H9 (cell line): ENCODE results near the gene HSPG2. TPM values are rescaled to one million over a fixed set of nuclear protein-coding genes. Genes with fewer than 3 reads are reported as not detected.

Source experiments
- DNase-seq: peaks from one replicate; pipeline ENCODE4 v3.0.0-alpha.2; 2017
- H2AFZ ChIP-seq: one replicate; pipeline ENCODE4 v1.6.1; 2013; ENCODE audit warnings: mild to moderate bottlenecking, low read length, control low read depth, moderate library complexity
- H2AK5ac ChIP-seq: 2 replicates; pipeline ENCODE4 v1.6.1; 2013; ENCODE audit warnings: low read length, control low read depth, mixed read lengths; ENCODE audit not compliant: insufficient read length
- H2BK120ac ChIP-seq: one replicate; pipeline ENCODE4 v1.6.1; 2013; ENCODE audit warnings: low read depth, mild to moderate bottlenecking, low read length, control low read depth, inconsistent platforms; ENCODE audit not compliant: poor library complexity, severe bottlenecking
- H2BK12ac ChIP-seq: 2 replicates; pipeline ENCODE4 v1.6.1; 2013; ENCODE audit warnings: low read length, control low read depth, mixed read lengths, low read depth; ENCODE audit not compliant: insufficient read length
- H2BK15ac ChIP-seq: 2 replicates; pipeline ENCODE4 v1.6.1; 2013; ENCODE audit warnings: low read depth, low read length, control low read depth
- H2BK20ac ChIP-seq: one replicate; pipeline ENCODE4 v1.6.1; 2013; ENCODE audit warnings: low read depth, mild to moderate bottlenecking, low read length, control low read depth, inconsistent platforms; ENCODE audit not compliant: poor library complexity, severe bottlenecking
- H2BK5ac ChIP-seq: 2 replicates; pipeline ENCODE4 v1.6.1; 2013; ENCODE audit warnings: low read length, control low read depth, mixed read lengths; ENCODE audit not compliant: insufficient read length
- H3K14ac ChIP-seq: 2 replicates; pipeline ENCODE4 v1.6.1; 2013; ENCODE audit warnings: low read length, control low read depth; ENCODE audit not compliant: insufficient read depth
- H3K18ac ChIP-seq: 2 replicates; pipeline ENCODE4 v1.6.1; 2013; ENCODE audit warnings: low read depth, mild to moderate bottlenecking, mixed read lengths, low read length, control low read depth; ENCODE audit not compliant: insufficient read length
- H3K23ac ChIP-seq: 2 replicates; pipeline ENCODE4 v1.6.1; 2013; ENCODE audit warnings: low read length, control low read depth, mixed read lengths, low read depth; ENCODE audit not compliant: insufficient read length
- H3K23me2 ChIP-seq: 2 replicates; pipeline ENCODE4 v1.6.1; 2013; ENCODE audit warnings: low read depth, mild to moderate bottlenecking, mixed read lengths, low read length, control low read depth; ENCODE audit not compliant: insufficient read length, poor library complexity, severe bottlenecking
- H3K27ac ChIP-seq: 2 replicates; pipeline ENCODE4 v1.5.1; 2013; ENCODE audit warnings: low read length, control low read depth, mixed read lengths, low read depth; ENCODE audit not compliant: insufficient read length
- H3K27me3 ChIP-seq: 2 replicates; pipeline ENCODE4 v1.6.1; 2013; ENCODE audit warnings: low read length, control low read depth, inconsistent platforms; ENCODE audit not compliant: insufficient read depth
- H3K4ac ChIP-seq: 2 replicates; pipeline ENCODE4 v1.6.1; 2013; ENCODE audit warnings: low read depth, mild to moderate bottlenecking, control low read depth, inconsistent platforms, low read length, moderate library complexity
- H3K4me1 ChIP-seq: 2 replicates; pipeline ENCODE4 v1.6.1; 2013; ENCODE audit warnings: low read length, control low read depth, inconsistent platforms; ENCODE audit not compliant: insufficient read depth
- H3K4me2 ChIP-seq: 2 replicates; pipeline ENCODE4 v1.6.1; 2013; ENCODE audit warnings: low read length, control low read depth, mixed read lengths; ENCODE audit not compliant: insufficient read length, insufficient read depth
- H3K56ac ChIP-seq: 2 replicates; pipeline ENCODE4 v1.6.1; 2013; ENCODE audit warnings: low read depth, mild to moderate bottlenecking, mixed read lengths, low read length, control low read depth; ENCODE audit not compliant: insufficient read length
- H3K79me1 ChIP-seq: 2 replicates; pipeline ENCODE4 v1.6.1; 2013; ENCODE audit warnings: low read depth, mild to moderate bottlenecking, moderate library complexity, low read length, control low read depth, inconsistent platforms; ENCODE audit not compliant: insufficient read depth, poor library complexity, severe bottlenecking
- H3K79me2 ChIP-seq: 2 replicates; pipeline ENCODE4 v1.6.1; 2013; ENCODE audit warnings: low read length, control low read depth, inconsistent platforms; ENCODE audit not compliant: insufficient read depth
- H3K9ac ChIP-seq: 2 replicates; pipeline ENCODE4 v1.6.1; 2013; ENCODE audit warnings: low read length, control low read depth, mixed read lengths; ENCODE audit not compliant: insufficient read length; ENCODE audit errors: extremely low read depth
- H3K9me3 ChIP-seq: one replicate; pipeline ENCODE4 v1.6.1; 2013; ENCODE audit warnings: low read depth, low read length, inconsistent platforms; ENCODE audit not compliant: control insufficient read depth
- H3T11ph ChIP-seq: one replicate; pipeline ENCODE4 v1.6.1; 2013; ENCODE audit warnings: mild to moderate bottlenecking, low read length, control low read depth, inconsistent platforms
- H4K20me1 ChIP-seq: one replicate; pipeline ENCODE4 v1.6.1; 2013; ENCODE audit not compliant: control insufficient read depth, insufficient read length, insufficient read depth
- H4K5ac ChIP-seq: 2 replicates; pipeline ENCODE4 v1.6.1; 2013; ENCODE audit warnings: low read depth, mild to moderate bottlenecking, mixed read lengths, low read length, control low read depth; ENCODE audit not compliant: insufficient read length
- H4K8ac ChIP-seq: replicated peaks from 2 replicates; pipeline ENCODE4 v1.6.1; 2013; ENCODE audit warnings: low read length, control low read depth, mixed read lengths, low read depth; ENCODE audit not compliant: insufficient read length
- H4K91ac ChIP-seq: 2 replicates; pipeline ENCODE4 v1.6.1; 2013; ENCODE audit warnings: low read depth, mild to moderate bottlenecking, moderate library complexity, mixed read lengths, low read length, control low read depth; ENCODE audit not compliant: insufficient read length
- H3K27ac Mint-ChIP-seq, 3 experiments: 2 replicates in 2 of 3; 3 replicates in 1 of 3; pipeline ENCODE4 v1.8.0; 2020 to 2021; ENCODE audit warnings: mixed read lengths in 3 of 3, mild to moderate bottlenecking in 1 of 3, moderate library complexity in 1 of 3
- H3K27me3 Mint-ChIP-seq: 2 replicates; pipeline ENCODE4 v1.8.0; 2021; ENCODE audit warnings: low read depth, mild to moderate bottlenecking, moderate library complexity, mixed read lengths
- H3K36me3 Mint-ChIP-seq, 3 experiments: 2 replicates in 2 of 3; 3 replicates in 1 of 3; pipeline ENCODE4 v1.8.0; 2020 to 2021; ENCODE audit warnings: low read depth in 3 of 3, mixed read lengths in 3 of 3; ENCODE audit not compliant: insufficient read depth in 1 of 3
- H3K4me1 Mint-ChIP-seq, 2 experiments: 2 replicates each; pipeline ENCODE4 v1.8.0; 2020; ENCODE audit warnings: mixed read lengths in 2 of 2
- H3K4me3 Mint-ChIP-seq, 2 experiments: 2 replicates in 1 of 2; 3 replicates in 1 of 2; pipeline ENCODE4 v1.8.0; 2020 to 2021; ENCODE audit warnings: mild to moderate bottlenecking in 2 of 2, mixed read lengths in 2 of 2, moderate library complexity in 1 of 2
- H3K9me3 Mint-ChIP-seq, 2 experiments: 2 replicates in 1 of 2; 3 replicates in 1 of 2; pipeline ENCODE4 v1.8.0; 2020; ENCODE audit warnings: mild to moderate bottlenecking in 2 of 2, mixed read lengths in 2 of 2, moderate library complexity in 1 of 2
- CTCF ChIP-seq: fragments of 200-600 bp; sonication (generic); conservative IDR thresholded peaks from 3 replicates; pipeline ENCODE4 v1.8.0; 2021; ENCODE audit warnings: antibody characterized with exemption, mild to moderate bottlenecking
- WGBS: extraction: QIAGEN DNeasy Blood & Tissue Kit; methylation state at CpG from one replicate; pipeline ENCODE4 v1.1.7; 2013; ENCODE audit warnings: missing lambda C conversion rate, low lambda C conversion rate, mixed read lengths; ENCODE audit not compliant: insufficient read length; ENCODE audit errors: extremely low coverage; 5-methylcytosine and 5-hydroxymethylcytosine counted together
- total RNA-seq: library from RNA; stranded (reverse); gene quantifications from 2 replicates; pipeline ENCODE4 v1.2.1, GENCODE V29; 2021

HSPG2 gene
- total RNA-seq, 1 experiment from 2014 or later: 90.0 TPM

GRCh38 chr1:21941370-21941769 is 4.3 kb upstream of the HSPG2 start:
- Histone ChIP-seq H3T11ph (no peak overlapping the region), H3K14ac (no peak overlapping the region), H2BK120ac (no peak overlapping the region), H3K18ac (no peak overlapping the region), H3K4me2 (no peak overlapping the region), H2BK20ac (no peak overlapping the region), H3K9ac (no peak overlapping the region), H2AK5ac (no peak overlapping the region), H3K4ac (no peak overlapping the region), H3K79me1 (no peaks in the 10 kb centered on the region), H4K91ac (no peak overlapping the region), H2BK5ac (no peak overlapping the region), H3K23me2 (peaks cover 9% of the 10 kb centered on the region), H3K9me3 (no peaks in the 10 kb centered on the region), H4K5ac (no peak overlapping the region), H4K20me1 (no peaks in the 10 kb centered on the region), H2BK15ac (no peak overlapping the region), H3K27ac (no peak overlapping the region), H3K27me3 (no peaks in the 10 kb centered on the region), H2AFZ (no peak overlapping the region), H2BK12ac (no peak overlapping the region), H3K56ac (no peak overlapping the region), H3K23ac (no peak overlapping the region), H3K79me2 (peaks cover 2% of the 10 kb centered on the region; the same call in 1 of the 2 replicates), H4K8ac (no peak overlapping the region), H3K4me1 (peaks cover 3% of the 10 kb centered on the region; the same call in 1 of the 2 replicates)
- H3K4me3 Mint-ChIP-seq: no peak overlapping the region
- DNase-seq: no peak
- H3K27ac Mint-ChIP-seq: peak overlapping the region in 1 of 3 experiments; percentile 62; a peak in 1 of 7 replicates
- H3K9me3 Mint-ChIP-seq: no peaks in the 10 kb centered on the region; a peak in 1 of 5 replicates
- no CpG with 5 or more reads among the region's 5 CpGs for WGBS
- no peak for TF ChIP-seq CTCF
- peaks cover 44 to 50% of the 10 kb centered on the region in 2 experiments for H3K4me1 Mint-ChIP-seq
- peaks cover 2% of the 10 kb centered on the region; the same call in 1 of the 2 replicates for H3K27me3 Mint-ChIP-seq
- H3K36me3 Mint-ChIP-seq: no peaks in the 10 kb centered on the region
